NCI-H460 (cell line): Measurements from ENCODE around the gene PDSS2. TPM values are rescaled to one million over a fixed set of nuclear protein-coding genes. Genes with fewer than 3 reads are reported as not detected.
"Not testable (repeated sequence)": the region's sequence is repeated elsewhere in the genome, so short reads cannot be mapped to it uniquely, and the experiment has no call there.

ENCODE experiments used
- DNase-seq: peaks from one replicate; pipeline ENCODE4 v3.0.0-alpha.2; 2016; ENCODE audit warnings: low read depth; ENCODE audit errors: extremely low read depth
- total RNA-seq: library from RNA; depleted of rRNA; stranded (reverse); fragments of >200 nt; shearing (Covaris generic); gene quantifications from 2 replicates; pipeline ENCODE4 v1.2.3, GENCODE V29; 2014

Gene PDSS2
- total RNA-seq, 1 experiment from 2014 or later, result 15.7 TPM

DNA sequence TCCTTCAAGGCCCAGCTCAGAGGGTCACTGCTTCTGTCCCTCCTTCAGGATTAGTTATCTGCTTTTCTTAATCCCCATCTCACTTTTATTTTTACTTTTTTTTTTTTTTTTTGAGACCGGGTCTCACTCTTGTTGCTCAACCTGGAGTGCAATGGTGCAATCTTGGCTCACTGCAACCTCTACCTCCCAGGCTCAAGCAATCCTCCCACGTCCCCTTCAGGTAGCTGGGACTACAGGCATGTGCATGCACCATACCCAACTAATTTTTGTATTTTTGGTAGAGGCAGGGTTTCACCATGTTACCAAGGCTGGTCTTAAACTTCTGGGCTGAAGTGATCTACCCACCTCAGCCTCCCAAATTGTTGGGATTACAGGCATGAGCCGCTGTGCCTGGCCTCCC is 16.5 kb upstream of the PDSS2 start:
- DNase-seq, result not testable (repeated sequence)

DNA sequence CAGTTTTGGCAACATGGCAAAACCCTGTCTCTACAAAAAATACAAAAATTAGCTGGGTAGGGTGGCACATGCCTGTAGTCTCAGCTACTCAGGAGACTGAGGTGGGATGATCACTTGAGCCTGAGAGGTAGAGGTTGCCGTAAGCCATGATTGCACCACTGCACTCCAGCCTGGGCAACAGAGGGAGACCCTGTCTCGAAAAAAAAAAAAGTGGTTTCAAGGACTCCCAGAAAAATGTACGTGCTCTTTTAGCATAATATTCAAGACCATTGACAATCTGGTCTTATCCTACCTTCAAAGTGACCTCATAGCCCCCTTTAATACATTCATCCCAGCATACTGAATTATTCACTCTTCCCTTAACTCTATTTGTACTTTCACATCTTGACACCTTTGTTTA is 16.0 kb upstream of the PDSS2 start:
- DNase-seq, result not testable (repeated sequence)

DNA sequence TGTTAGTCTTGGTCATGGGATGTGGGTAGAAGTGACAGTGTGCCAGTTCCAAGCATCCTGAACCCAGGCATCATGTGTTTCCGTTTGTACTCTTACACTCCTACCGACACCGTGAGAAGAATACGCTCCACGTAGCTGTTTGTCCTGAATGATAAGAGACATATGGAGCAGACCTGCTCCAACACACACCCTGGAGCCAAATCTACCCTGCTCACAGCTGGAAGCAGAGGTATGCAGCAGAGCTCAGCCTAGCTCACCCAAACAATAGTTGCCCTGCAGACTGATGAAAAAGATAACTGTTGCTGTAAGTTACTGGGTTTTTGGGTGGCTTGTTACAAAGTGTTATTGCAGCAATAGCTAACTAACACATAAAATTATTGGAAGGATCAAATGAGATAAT is 14.3 kb upstream of the PDSS2 start:
- no peak for DNase-seq

DNA sequence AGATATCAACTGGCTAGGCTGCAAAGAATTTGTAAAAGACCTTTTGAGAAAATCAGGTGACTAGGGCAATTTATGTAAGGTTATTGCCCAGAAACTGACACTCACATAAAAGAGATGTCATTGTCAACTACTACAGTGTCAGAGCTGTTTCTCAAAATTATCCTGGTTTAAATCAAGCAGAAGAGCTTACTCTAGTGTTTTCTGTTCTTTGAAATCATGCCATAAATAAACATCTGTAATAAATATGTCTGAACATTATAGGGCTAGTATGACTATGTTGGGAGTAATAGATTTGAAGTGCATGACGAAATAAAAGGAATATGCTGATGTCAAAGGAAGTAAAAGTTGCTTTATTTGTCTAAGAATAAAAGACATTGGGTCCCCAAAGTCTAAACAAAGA is 11.0 kb upstream of the PDSS2 start:
- DNase-seq, result no peak

DNA sequence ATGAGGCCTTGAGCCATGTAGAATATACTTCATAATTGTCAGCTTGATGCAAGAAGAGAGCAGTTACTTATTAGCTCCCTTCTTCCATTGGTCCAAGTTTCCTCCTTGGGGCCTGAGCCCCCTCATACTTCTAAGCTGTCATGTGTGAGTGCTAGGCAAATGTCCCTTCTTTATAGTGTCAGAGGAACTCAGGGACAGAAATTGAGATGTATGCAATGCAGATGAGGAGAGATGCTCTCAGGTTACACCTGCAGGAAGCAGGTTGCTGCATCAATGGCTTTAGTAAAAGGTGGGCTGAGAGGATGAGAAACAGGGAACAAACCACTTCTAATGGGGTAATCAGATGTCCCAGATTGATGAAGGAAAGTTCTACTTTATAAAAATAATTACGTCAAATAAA is 6.7 kb upstream of the PDSS2 start:
- DNase-seq, result no peak

DNA sequence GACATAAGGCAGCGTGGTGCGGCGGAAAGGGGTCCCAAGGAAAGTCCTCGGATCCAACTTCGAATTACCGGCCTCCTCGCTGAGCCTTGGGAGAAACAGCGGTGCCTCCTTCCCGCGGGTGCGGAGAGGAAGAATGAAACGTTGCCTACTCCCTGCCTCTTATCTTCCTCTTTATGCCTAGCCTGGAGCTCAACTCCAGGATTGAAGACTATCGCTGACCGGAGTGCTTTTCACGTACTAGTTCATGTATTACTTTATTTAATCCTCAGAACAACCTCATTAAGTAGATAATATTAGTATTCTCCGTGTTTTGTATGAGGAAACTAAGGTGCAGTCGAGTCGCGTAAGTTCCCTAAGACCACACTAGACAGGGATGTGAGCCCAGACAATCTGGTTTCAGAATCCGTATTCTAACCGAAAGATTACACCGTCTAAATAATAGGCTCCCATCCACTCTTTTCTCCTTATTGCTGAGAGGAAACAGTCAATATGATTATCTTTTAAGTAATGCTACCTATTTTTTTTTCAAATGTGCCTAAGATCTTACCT is 793 bp upstream of the PDSS2 start:
- no peak for DNase-seq

DNA sequence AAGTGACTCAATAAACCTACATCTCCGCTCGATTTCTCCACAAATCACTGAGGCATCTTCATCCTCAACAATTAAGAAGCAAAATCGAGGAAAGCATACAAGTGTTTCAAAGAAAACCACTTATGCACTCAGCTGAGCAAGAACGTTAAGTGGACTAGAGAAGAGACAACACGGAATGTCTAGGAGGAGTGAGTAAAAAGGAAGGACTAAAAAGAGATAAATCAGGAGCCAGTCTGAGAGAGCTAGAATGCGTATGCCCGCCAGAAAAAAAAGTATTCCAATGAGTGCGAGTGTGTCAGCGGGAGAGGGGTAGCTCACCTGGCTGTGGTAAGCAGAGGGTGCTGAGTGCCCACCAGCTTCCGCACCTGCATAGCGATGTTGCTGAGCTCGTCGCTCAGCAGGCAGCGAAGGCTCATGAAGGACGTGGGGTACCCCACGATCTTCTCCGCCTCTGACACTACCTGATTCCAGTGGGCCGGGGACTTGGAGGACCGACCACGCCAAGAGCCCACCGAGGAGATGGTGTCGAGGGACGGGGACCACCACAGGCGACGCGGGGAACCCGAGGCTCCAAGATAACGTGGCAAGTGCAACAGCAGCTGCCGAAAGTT is 587 bp downstream of the PDSS2 start:
- DNase-seq, result peak; percentile 0

DNA sequence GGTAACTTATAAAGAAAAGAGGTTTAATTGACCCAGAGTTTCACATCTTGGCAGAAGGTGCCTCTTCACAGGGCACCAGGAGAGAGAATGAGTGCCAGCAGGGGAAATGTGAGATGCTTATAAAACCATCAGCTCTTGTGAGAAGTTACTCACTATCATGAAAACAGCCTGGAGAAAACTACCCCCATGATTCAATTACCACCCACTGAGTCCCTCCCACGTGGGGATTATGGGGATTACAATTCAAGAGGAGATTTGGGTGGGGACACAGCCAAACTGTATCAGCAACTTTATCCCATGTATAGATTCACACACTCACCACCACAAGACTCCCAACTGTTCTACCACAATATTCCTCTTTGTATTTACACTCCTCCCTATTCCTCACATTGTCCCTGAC is 10.6 kb downstream of the PDSS2 start:
- DNase-seq, result no peak

DNA sequence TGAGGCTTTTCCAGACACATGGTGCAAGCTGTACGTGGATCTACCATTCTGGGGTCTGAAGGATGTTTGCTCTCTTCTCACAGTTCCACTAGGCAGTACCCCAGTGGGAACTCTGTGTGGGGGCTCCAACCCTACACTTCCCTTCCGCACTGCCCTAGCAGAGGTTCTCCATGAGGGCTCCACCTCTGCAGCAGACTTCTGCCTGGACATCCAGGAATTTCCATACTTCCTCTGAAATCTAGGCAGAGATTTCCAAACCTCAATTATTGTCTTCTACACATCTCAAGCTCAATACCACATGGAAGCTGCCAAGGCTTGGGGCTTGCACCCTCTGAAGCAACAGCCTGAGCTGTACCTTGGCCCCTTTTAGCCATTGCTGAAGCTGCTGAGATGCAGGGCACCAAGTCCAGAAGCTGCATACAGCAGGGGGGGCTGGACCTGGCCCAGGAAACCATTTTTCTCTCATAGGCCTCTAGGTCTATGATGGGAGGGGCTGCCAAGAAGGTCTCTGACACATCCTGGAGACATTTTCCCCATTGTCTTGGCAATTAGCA is 11.6 kb downstream of the PDSS2 start:
- DNase-seq, result no peak

DNA sequence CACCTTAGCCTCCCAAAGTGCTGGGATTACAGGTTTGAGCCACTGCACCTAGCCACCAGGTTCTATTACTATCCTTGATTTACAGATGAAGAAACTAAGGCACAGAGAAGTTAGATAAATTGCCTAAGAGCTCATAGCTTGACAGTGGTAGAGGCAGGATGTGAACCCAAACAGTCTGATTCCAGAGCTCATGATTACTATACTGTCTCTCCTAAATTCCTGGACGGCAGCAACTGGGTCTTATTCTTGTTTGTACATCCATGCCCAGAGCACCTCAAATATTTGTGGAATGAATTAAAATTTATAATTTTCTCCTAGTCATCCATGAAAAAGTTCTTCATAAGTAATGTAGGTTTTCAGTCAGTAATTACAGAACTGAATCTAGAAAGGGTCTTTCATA is 15.1 kb downstream of the PDSS2 start:
- no peak for DNase-seq

DNA sequence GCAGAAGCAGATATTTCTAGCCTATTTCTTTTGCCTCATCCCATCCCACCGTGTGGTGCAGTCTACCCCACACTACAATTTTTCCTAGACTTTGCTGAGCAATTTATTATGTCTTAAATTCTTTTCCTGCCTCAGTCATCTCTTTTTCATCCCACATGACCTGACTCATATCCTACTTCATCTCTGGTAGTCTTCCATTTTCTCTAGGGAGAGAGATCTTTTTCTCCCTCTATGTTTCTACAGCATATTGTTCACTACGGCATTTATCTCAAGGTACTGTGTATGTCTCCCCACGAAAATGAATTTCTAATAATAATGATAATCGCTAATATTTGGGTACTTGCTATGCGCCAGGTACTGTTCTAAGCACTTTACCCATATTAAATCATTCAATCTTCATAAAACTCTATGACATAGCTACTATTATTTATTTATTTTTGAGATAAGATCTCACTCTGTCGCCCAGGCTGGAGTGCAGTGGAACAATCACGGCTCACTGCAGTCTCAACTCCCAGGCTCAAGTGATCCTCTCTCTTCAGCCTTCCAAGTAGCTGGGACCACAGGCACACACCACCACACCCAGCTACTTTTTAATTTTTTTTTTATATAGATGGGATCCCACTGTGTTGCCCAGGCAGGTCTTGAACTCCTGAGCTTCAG is 15.6 kb downstream of the PDSS2 start:
- no peak for DNase-seq

DNA sequence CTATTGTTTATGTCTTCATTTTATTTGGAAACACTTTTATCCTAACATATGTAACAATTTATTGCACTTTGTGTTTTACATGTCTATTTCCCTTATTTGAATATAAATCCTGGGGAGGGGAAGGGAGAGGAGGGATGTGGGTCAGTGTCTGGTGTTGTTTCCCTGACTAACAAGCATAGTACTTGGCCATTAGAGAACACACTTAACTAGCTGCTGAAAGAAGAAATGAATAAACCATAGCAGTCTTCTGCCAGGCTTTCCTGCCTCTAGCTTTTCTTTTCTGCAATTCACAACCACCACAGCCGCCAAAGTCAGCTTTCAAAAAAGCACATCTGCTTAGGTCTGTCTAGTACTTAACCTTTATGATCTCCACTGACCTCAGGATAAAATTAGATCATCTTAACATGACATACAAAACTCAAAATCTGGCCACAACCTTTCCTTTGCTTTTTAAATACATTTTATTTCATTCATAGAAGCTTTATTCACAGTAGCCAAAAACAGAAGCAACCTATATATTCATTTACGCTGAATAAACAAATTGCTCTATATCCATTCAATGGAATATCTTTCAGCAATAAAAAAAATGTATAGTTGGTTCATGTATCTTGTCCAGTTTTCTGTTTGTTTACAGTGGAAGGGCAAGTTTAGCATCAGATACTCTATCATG is 16.3 kb downstream of the PDSS2 start:
- no peak for DNase-seq

DNA sequence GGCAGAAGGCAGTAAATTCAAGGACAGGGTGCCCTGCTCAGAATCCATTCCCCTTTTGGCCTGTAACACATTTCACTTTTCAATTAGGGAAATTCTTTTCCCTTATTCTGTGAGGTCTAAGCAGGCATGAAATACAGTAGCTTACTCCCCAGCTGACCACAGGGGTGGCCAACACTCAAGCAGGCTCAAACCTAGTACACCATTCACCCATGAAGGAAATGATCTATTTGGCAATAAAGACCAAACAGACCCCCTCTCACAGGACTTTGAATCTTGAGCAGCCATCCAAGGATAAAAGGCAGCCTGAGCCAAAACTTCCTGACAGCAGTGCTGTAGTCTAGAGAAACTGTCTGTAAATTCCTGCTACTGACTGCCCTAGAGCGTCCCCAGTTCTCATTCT is 17.7 kb downstream of the PDSS2 start:
- no peak for DNase-seq

DNA sequence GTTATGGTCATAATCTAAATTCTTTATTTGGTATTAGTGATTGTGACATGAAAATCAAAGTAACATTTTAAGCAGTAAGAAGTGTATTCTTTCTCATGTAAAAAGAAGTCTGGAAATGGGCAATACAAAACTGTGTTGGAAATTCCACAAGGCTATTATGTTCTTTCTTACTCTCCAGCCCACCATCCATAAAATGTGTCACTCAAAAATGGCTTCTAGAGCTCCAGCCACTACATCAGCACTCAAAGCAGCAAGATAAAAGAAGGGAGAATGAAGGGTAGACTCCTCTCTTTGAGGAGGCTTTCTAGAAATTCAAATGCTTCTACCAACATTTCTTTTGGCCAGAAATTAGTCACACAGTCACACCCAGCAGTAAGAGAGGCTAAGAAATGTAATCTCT is 18.4 kb downstream of the PDSS2 start:
- no peak for DNase-seq

DNA sequence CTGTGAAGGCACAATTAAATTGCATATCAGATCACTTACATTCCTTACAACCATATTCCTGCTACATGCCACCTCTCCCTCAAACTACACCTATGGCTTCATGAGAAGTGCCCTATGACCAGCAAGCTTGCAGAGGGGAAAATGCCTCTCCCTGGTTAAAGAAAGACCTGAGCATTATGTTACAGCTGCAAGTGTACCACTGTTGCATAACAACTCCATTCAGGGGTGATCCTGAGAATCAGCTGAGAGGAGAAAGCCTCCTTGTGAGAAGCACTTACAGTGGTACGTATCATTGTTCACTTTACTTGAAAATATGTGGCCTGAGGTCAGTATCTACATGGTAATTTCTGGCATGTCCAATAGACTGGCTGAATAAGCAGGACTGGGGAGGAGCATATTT is 20.0 kb downstream of the PDSS2 start:
- no peak for DNase-seq

DNA sequence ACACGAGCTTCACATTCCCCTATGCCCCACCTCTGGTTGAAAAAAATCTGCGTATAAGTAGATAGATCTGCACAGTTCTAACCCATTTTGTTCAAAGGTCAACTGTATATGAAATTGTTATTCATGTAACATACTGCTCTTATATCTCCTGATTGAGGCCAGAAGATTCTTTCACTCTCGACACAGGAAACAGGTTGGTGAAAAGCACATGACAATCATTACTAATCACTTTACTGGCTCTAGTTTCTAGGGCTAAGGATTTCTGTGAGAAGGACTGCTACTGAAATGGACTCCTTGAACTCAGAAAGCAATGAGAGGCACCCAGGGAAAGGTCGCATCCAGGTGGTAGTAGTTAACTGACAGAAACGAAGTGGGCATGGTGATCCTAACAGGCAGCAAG is 21.7 kb downstream of the PDSS2 start:
- DNase-seq, result no peak

DNA sequence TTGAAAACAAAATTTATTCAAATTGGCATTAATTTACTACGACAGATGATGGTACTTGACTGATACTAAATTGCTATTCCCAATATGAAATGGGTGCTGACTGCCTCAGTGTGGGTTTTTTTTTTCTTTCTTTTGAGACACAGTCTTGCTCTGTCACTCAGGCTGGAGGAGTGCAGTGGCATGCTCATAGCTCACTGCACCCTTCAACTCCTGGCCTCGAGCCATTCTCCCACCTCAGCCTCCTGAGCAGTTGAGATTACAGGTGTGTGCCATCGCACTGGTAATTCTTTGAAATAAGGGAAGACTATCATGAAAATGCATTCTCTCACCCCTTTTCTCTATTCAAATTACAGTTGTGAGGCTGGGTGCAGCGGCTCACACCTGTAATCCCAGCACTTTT is 22.5 kb downstream of the PDSS2 start:
- no peak for DNase-seq

DNA sequence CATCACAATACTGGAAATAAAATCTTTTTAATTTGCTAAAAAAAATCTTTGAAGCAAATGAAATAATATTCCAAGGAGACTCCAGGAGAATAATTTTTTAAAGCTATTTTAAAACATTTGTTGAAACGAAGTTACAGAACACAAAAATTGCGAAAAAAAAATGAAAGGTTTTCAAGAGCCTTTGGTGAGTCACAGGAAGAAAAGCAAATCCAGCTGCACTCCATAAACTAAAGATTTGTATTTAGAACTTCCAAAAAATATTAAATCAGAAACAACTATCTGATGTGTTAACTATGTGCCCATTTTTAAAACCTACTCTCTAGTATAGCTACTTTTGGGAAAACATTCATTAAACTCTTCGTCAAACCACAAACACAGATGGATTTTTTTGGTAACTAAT is 23.6 kb downstream of the PDSS2 start:
- no peak for DNase-seq

DNA sequence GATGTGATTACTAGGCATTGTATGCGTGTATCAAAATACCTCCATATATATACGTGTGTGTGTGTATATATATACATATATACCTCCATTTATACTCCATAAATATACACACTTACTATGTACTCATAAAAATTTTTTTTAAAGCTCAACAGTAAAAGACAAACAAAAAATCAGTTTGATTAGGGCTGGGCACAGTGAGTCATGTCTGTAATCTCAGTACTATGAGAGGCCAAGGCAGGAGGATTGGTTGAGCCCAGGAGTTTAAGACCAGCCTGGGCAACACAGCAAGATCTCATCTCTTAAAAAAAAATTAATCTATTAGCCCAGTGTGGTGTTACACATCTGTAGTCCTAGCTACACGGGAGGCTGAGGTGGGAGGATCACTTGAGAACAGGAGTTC is 24.6 kb downstream of the PDSS2 start:
- DNase-seq, result no peak

DNA sequence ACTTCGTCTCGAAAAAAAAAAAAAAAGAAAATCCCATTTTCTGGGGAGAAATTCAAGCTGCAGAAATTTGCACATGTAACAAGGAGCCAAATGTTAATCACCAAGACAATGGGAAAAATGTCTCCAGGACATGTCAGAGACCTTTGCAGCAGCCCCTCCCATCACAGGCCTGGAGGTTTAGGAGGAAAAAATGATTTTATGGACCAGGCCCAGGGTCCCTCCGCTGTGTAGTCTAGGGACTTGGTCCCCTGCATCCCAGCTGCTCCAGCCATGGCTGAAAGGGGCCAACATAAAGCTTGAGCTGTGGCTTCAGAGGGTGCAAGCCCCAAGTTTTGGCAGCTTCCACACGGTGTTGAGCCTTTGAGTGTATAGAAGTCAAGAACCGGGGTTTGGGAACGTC is 33.4 kb downstream of the PDSS2 start:
- DNase-seq, result not testable (repeated sequence)

DNA sequence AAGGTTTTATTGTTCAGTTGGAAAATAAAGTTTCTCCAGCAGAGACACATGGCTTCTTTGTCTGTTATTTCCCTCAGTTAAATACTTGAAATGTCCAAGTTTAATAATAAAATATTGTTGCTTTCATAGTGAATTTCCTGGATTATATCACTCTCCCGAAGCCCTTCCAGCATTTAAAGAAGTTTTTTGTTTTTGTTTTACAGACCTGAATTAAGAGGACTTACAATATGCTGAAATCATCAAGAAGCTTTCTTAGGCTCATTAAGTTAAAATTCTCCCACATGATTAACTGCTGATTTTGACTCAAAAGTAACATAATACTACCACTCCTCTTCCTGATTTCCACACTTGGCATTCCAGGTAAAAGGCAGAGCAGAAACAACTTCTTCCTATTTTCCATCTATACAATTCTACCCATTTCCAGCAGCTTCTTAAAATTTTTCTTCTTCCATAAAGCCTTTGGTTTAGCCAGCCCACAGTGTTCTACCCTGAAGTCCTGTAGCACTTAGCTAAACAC is 35.8 kb downstream of the PDSS2 start:
- no peak for DNase-seq
